ENCODE results near the gene FABP7. TPM values are rescaled to one million over a fixed set of nuclear protein-coding genes. Genes with fewer than 3 reads are reported as not detected.
"Not testable (repeated sequence)": the region's sequence is repeated elsewhere in the genome, so short reads cannot be mapped to it uniquely, and the experiment has no call there.

FABP7 gene
- total and polyA plus RNA-seq, 7 experiments from 2014 or later = not detected

GRCh38 chr6:122736163-122736562 is 43.4 kb upstream of the FABP7 start:
- ATAC-seq (no peak), DNase-seq (no peak)
- Histone ChIP-seq H3K27me3 (ENCODE audit: control insufficient read depth in 2 of 2, insufficient read depth in 2 of 2, low read length in 2 of 2) (peaks cover 0 to 3% of the 10 kb centered on the region in 2 donors), H3K36me3 (ENCODE audit: control insufficient read depth in 2 of 3, insufficient read depth in 3 of 3, low read length in 3 of 3) (no peaks in the 10 kb centered on the region), H3K4me3 (ENCODE audit: low read length) (no peak overlapping the region), H3K27ac (ENCODE audit: low read depth, low read length) (no peak overlapping the region), H3K4me1 (ENCODE audit: control insufficient read depth in 2 of 2, insufficient read depth in 2 of 2, low read length in 2 of 2) (no peaks in the 10 kb centered on the region), H3K9me3 (ENCODE audit: control insufficient read depth in 2 of 3, low read length in 3 of 3) (no peaks in the 10 kb centered on the region)
- Mint-ChIP-seq H3K36me3 (no peaks in the 10 kb centered on the region), H3K27ac (no peak overlapping the region), H3K27me3 (peaks cover 11 to 18% (median 15%) of the 10 kb centered on the region in 5 donors), H3K4me3 (no peak overlapping the region), H3K4me1 (no peaks in the 10 kb centered on the region), H3K9me3 (peaks cover 0 to 1% (median 0%) of the 10 kb centered on the region in 11 donors)
- ChIA-PET POLR2A (no interaction called here), CTCF (no interaction called here)
- intact Hi-C loops (cut with micrococcal nuclease) = loop anchor here in 1 of 2 donors (10.0 kb wide), 1 partner anchor 979 kb away; no protein-coding TSS in a partner anchor

- Histone ChIP-seq H3K4me3 (ENCODE audit: low read length) (no peak overlapping the region), H3K36me3 (ENCODE audit: control insufficient read depth in 2 of 3, insufficient read depth in 3 of 3, low read length in 3 of 3) (no peaks in the 10 kb centered on the region), H3K4me1 (ENCODE audit: control insufficient read depth in 2 of 2, insufficient read depth in 2 of 2, low read length in 2 of 2) (no peaks in the 10 kb centered on the region), H3K9me3 (ENCODE audit: control insufficient read depth in 2 of 3, low read length in 3 of 3) (no peaks in the 10 kb centered on the region), H3K27me3 (ENCODE audit: control insufficient read depth in 2 of 2, insufficient read depth in 2 of 2, low read length in 2 of 2) (peaks cover 0 to 3% of the 10 kb centered on the region in 2 donors), H3K27ac (ENCODE audit: low read depth, low read length) (no peak overlapping the region)
- Mint-ChIP-seq H3K9me3 (peaks cover 0 to 3% (median 0%) of the 10 kb centered on the region in 11 donors), H3K27ac (no peak overlapping the region), H3K4me1 (no peaks in the 10 kb centered on the region), H3K27me3 (peaks cover 11 to 22% (median 15%) of the 10 kb centered on the region in 5 donors), H3K36me3 (no peaks in the 10 kb centered on the region), H3K4me3 (no peak overlapping the region)
- ChIA-PET POLR2A (interaction anchor here (0.7 kb wide), 1 partner anchor 835 kb away, joined by 4 read pairs; no protein-coding TSS in a partner anchor), CTCF (no interaction called here)
- no peak for ATAC-seq
- DNase-seq = no peak
- intact Hi-C loops (cut with micrococcal nuclease) = loop anchor here in 1 of 2 donors (10.0 kb wide), 1 partner anchor 978 kb away; no protein-coding TSS in a partner anchor
Observed at GRCh38 chr6:122736616-122737015, 42.9 kb upstream of the FABP7 start.

GRCh38 chr6:122740091-122740490 is 39.4 kb upstream of the FABP7 start:
- Histone ChIP-seq H3K27me3 (ENCODE audit: control insufficient read depth in 2 of 2, insufficient read depth in 2 of 2, low read length in 2 of 2) (no peaks in the 10 kb centered on the region), H3K4me3 (ENCODE audit: low read length) (no peak overlapping the region), H3K36me3 (ENCODE audit: control insufficient read depth in 2 of 3, insufficient read depth in 3 of 3, low read length in 3 of 3) (no peaks in the 10 kb centered on the region), H3K27ac (ENCODE audit: low read depth, low read length) (no peak overlapping the region), H3K9me3 (ENCODE audit: control insufficient read depth in 2 of 3, low read length in 3 of 3) (no peaks in the 10 kb centered on the region), H3K4me1 (ENCODE audit: control insufficient read depth in 2 of 2, insufficient read depth in 2 of 2, low read length in 2 of 2) (no peaks in the 10 kb centered on the region)
- Mint-ChIP-seq H3K4me3 (no peak overlapping the region), H3K36me3 (no peaks in the 10 kb centered on the region), H3K9me3 (peaks cover 0 to 3% (median 0%) of the 10 kb centered on the region in 11 donors), H3K4me1 (no peaks in the 10 kb centered on the region), H3K27ac (no peak overlapping the region), H3K27me3 (peaks cover 0 to 13% (median 4%) of the 10 kb centered on the region in 5 donors)
- CTCF ChIA-PET = no interaction called here
- POLR2A ChIA-PET = no interaction called here
- ATAC-seq (no peak), DNase-seq (no peak)
- intact Hi-C loops (cut with micrococcal nuclease) = no loop called here

GRCh38 chr6:122740936-122741335 is 38.6 kb upstream of the FABP7 start:
- CTCF ChIA-PET = no interaction called here

GRCh38 chr6:122744247-122744646 is 35.3 kb upstream of the FABP7 start:
- peaks cover 0 to 12% (median 0%) of the 10 kb centered on the region in 7 donors for H3K4me1 Mint-ChIP-seq
- H3K27ac ChIP-seq (ENCODE audit: low read depth, low read length); H3K27me3 ChIP-seq (ENCODE audit: control insufficient read depth in 2 of 2, insufficient read depth in 2 of 2, low read length in 2 of 2); H3K9me3 Mint-ChIP-seq; H3K4me1 ChIP-seq (ENCODE audit: control insufficient read depth in 2 of 2, insufficient read depth in 2 of 2, low read length in 2 of 2); H3K36me3 ChIP-seq (ENCODE audit: control insufficient read depth in 2 of 3, insufficient read depth in 3 of 3, low read length in 3 of 3); H3K9me3 ChIP-seq (ENCODE audit: control insufficient read depth in 2 of 3, low read length in 3 of 3); H3K4me3 ChIP-seq (ENCODE audit: low read length); H3K27ac Mint-ChIP-seq; CTCF ChIA-PET; H3K27me3 Mint-ChIP-seq; H3K36me3 Mint-ChIP-seq; POLR2A ChIA-PET; ATAC-seq; H3K4me3 Mint-ChIP-seq; DNase-seq: not testable (repeated sequence)
- intact Hi-C loops (cut with micrococcal nuclease) = loop anchor here in 1 of 2 donors (1.0 kb wide), 1 partner anchor 95 kb away; no protein-coding TSS in a partner anchor

More at GRCh38 chr6:122740936-122741335, 38.6 kb upstream of the FABP7 start:
- DNase-seq = no peak
- no peaks in the 10 kb centered on the region for H3K4me1 ChIP-seq (ENCODE audit: control insufficient read depth in 2 of 2, insufficient read depth in 2 of 2, low read length in 2 of 2)
- H3K4me3 ChIP-seq (ENCODE audit: low read length) = no peak overlapping the region
- no peak overlapping the region for H3K4me3 Mint-ChIP-seq
- no peak for ATAC-seq
- H3K27me3 ChIP-seq (ENCODE audit: control insufficient read depth in 2 of 2, insufficient read depth in 2 of 2, low read length in 2 of 2) = no peaks in the 10 kb centered on the region
- POLR2A ChIA-PET = no interaction called here
- no peaks in the 10 kb centered on the region for H3K9me3 ChIP-seq (ENCODE audit: control insufficient read depth in 2 of 3, low read length in 3 of 3)
- no peak overlapping the region for H3K27ac ChIP-seq (ENCODE audit: low read depth, low read length)
- H3K4me1 Mint-ChIP-seq = no peaks in the 10 kb centered on the region
- no peaks in the 10 kb centered on the region for H3K36me3 ChIP-seq (ENCODE audit: control insufficient read depth in 2 of 3, insufficient read depth in 3 of 3, low read length in 3 of 3)
- no peak overlapping the region for H3K27ac Mint-ChIP-seq
- no peaks in the 10 kb centered on the region for H3K36me3 Mint-ChIP-seq
- intact Hi-C loops (cut with micrococcal nuclease) = no loop called here
- H3K9me3 Mint-ChIP-seq = peaks cover 0 to 1% (median 0%) of the 10 kb centered on the region in 11 donors
- H3K27me3 Mint-ChIP-seq = peaks cover 0 to 6% (median 0%) of the 10 kb centered on the region in 5 donors

GRCh38 chr6:122744856-122745255 is 34.7 kb upstream of the FABP7 start:
- H3K9me3 ChIP-seq (ENCODE audit: control insufficient read depth in 2 of 3, low read length in 3 of 3); H3K4me3 ChIP-seq (ENCODE audit: low read length); DNase-seq; ATAC-seq; H3K27ac Mint-ChIP-seq; H3K4me3 Mint-ChIP-seq; H3K36me3 Mint-ChIP-seq; H3K27me3 ChIP-seq (ENCODE audit: control insufficient read depth in 2 of 2, insufficient read depth in 2 of 2, low read length in 2 of 2); H3K36me3 ChIP-seq (ENCODE audit: control insufficient read depth in 2 of 3, insufficient read depth in 3 of 3, low read length in 3 of 3); POLR2A ChIA-PET; CTCF ChIA-PET; H3K4me1 ChIP-seq (ENCODE audit: control insufficient read depth in 2 of 2, insufficient read depth in 2 of 2, low read length in 2 of 2); H3K27me3 Mint-ChIP-seq; H3K27ac ChIP-seq (ENCODE audit: low read depth, low read length); H3K9me3 Mint-ChIP-seq: not testable (repeated sequence)
- intact Hi-C loops (cut with micrococcal nuclease) = loop anchor here in 1 of 2 donors (1.0 kb wide), 1 partner anchor 94 kb away; no protein-coding TSS in a partner anchor
- H3K4me1 Mint-ChIP-seq = peaks cover 0 to 12% (median 0%) of the 10 kb centered on the region in 7 donors

- H3K27me3 ChIP-seq (ENCODE audit: control insufficient read depth in 2 of 2, insufficient read depth in 2 of 2, low read length in 2 of 2) = no peaks in the 10 kb centered on the region
- ChIA-PET CTCF (no interaction called here), POLR2A (no interaction called here)
- Mint-ChIP-seq H3K36me3 (no peaks in the 10 kb centered on the region), H3K27me3 (peaks cover 0 to 5% (median 0%) of the 10 kb centered on the region in 5 donors), H3K27ac (no peak overlapping the region), H3K4me3 (no peak overlapping the region), H3K4me1 (peaks cover 7 to 22% (median 12%) of the 10 kb centered on the region in 7 donors), H3K9me3 (peaks cover 0 to 5% (median 0%) of the 10 kb centered on the region in 11 donors)
- H3K27ac ChIP-seq (ENCODE audit: low read depth, low read length) = no peak overlapping the region
- H3K9me3 ChIP-seq (ENCODE audit: control insufficient read depth in 2 of 3, low read length in 3 of 3) = no peaks in the 10 kb centered on the region
- no peaks in the 10 kb centered on the region for H3K36me3 ChIP-seq (ENCODE audit: control insufficient read depth in 2 of 3, insufficient read depth in 3 of 3, low read length in 3 of 3)
- peaks cover 0 to 6% of the 10 kb centered on the region in 2 donors for H3K4me1 ChIP-seq (ENCODE audit: control insufficient read depth in 2 of 2, insufficient read depth in 2 of 2, low read length in 2 of 2)
- ATAC-seq = no peak
- DNase-seq = no peak
- intact Hi-C loops (cut with micrococcal nuclease) = no loop called here
- no peak overlapping the region for H3K4me3 ChIP-seq (ENCODE audit: low read length)
Observed at GRCh38 chr6:122746688-122747087, 32.8 kb upstream of the FABP7 start.
